HuH-7 (cell line): ENCODE data around the gene MCM7.

Experiments
- DNase-seq: peaks from one replicate; pipeline ENCODE4 v3.0.0; 2011; ENCODE audit warnings: low spot score

Gene MCM7

GRCh38 chr7:100071018-100071723 lies 30.0 kb downstream of the MCM7 start:
- no peak for DNase-seq

GRCh38 chr7:100069991-100070390 lies 31.2 kb downstream of the MCM7 start:
- DNase-seq: no peak

- DNase-seq: no peak
Measured at GRCh38 chr7:100066953-100067352, 34.2 kb downstream of the MCM7 start.

GRCh38 chr7:100065452-100066186 lies 35.6 kb downstream of the MCM7 start:
- DNase-seq: no peak

GRCh38 chr7:100064162-100064561 lies 37.0 kb downstream of the MCM7 start:
- no peak for DNase-seq

- DNase-seq: no peak
Measured at GRCh38 chr7:100063376-100063775, 37.8 kb downstream of the MCM7 start.

GRCh38 chr7:100061518-100062193 lies 39.5 kb downstream of the MCM7 start:
- no peak for DNase-seq

- DNase-seq: no peak
Measured at GRCh38 chr7:100059251-100059739, 41.9 kb downstream of the MCM7 start.

GRCh38 chr7:100057006-100057405 lies 44.2 kb downstream of the MCM7 start:
- no peak for DNase-seq

GRCh38 chr7:100053215-100053614 lies 48.0 kb downstream of the MCM7 start:
- DNase-seq: peak; percentile 83

GRCh38 chr7:100051611-100052010 lies 49.6 kb downstream of the MCM7 start:
- DNase-seq: no peak

GRCh38 chr7:100049441-100050291 lies 51.5 kb downstream of the MCM7 start, which contains the start of gene ZSCAN21:
TSS of gene ZSCAN21 (plus strand) at chr7:100049774. CDS start at chr7:100057007, 7,233 bp downstream.
- peak; percentile 84 for DNase-seq

GRCh38 chr7:100048680-100049079 lies 52.5 kb downstream of the MCM7 start:
- DNase-seq: no peak

GRCh38 chr7:100044718-100045117 lies 56.5 kb downstream of the MCM7 start:
- no peak for DNase-seq
